GM15510 (cell line): ENCODE measurements around the gene NUP93.

Experiments
- POLR2A ChIP-seq: IDR thresholded peaks from 3 replicates; pipeline ENCODE4 v1.6.1; 2011; ENCODE audit warnings: borderline replicate concordance; ENCODE audit not compliant: insufficient read length; ENCODE audit errors: extremely low read depth

The NUP93 gene

GRCh38 chr16:56870276-56870888 lies 140.5 kb downstream of the NUP93 start:
- no peak for TF ChIP-seq POLR2A

DNA sequence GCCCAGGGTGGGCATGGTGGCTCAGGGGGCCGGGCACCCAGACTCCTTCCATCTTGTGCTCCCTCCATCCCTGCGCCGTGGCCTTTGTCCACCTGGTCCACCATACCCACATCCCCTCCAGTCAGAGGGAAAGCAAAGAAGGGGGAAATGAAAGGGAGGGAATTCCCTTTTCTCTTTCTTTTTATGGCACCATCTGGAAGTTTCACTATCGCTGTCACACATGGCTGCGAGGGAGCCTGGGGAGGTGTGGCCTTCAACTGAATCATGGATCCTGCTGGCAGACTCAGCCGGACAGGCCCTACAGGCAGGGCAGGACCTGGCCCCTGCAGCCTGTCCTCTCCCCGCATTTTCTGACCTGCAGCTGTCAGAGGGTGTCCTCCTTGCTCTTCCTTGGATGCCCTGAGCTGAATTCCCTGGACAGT lies 141.3 kb downstream of the NUP93 start:
- no peak for TF ChIP-seq POLR2A

GRCh38 chr16:56872863-56873391 lies 143.0 kb downstream of the NUP93 start:
- TF ChIP-seq POLR2A, result no peak

DNA sequence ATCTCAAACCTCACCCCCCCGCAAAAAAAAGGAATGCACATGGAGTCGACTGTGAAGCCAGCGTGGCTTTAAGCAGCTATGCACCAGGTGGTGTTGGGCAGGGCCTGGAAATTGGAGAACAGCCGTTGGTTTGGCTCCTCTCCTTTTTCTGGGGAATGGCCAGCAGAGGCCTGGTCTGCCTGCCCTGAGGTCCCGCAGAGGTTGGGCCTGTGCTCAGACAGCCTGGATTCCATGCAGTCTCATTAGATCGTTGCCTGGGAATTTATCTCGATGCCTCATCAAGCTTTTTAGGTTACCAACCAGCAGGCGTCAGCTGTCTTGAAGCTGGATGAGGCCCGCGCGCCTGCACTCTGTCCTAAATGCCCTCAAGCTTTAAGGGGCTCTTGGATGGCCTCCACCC lies 144.9 kb downstream of the NUP93 start:
- TF ChIP-seq POLR2A, result no peak

DNA sequence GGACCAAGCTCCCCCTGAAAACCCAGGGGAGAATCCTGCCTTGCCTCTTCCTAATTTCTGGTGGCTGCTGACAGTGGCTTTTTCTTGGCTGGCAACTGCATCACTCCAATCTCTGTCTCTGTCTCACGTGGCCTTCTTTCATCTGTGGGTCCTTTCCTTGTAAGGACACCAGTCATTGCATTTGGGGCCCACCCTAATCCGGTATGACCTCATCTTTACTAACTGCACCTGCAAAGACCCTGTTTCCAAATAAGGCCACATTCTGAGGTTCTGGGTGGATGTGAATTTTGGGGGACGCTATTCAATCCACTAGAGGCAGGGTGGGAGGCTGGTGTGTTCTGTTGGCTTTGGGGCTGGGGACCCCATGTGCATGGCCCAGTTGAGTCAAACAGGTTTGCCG lies 146.1 kb downstream of the NUP93 start:
- no peak for TF ChIP-seq POLR2A

DNA sequence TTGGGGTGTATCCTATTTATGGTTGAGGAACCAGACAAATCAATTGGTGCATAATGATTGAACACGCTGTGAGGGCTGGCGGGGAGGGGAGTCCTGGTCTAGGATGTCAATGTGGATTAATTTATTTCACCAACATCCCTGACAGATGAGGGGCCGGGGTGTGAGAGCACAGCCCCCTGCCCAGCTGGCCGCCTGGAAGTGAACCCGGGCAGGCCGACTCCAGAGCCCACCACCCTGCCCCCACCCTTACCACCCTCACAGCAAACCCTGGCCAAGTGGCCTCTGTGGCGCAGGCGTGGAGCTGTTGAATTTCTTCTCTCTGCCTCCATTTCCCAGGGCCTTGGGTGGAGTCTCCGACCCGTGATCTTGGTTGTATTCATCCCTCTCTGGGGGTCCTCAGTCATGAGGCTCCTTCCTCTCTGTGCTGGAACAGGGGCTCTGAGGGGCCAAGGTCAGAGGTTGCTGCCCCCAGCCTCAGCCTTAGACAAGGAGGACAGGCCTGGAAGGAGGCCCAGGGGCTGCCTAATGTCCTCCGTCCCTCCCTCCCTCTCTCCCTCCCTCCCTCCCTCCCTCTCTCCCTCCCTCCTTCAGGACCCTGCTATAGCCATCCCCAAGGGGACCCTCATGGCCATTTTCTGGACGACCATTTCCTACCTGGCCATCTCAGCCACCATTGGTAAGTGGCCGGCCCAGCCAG lies 147.7 kb downstream of the NUP93 start:
- no peak for TF ChIP-seq POLR2A

GRCh38 chr16:56878282-56878854 lies 148.4 kb downstream of the NUP93 start:
- no peak for TF ChIP-seq POLR2A

DNA sequence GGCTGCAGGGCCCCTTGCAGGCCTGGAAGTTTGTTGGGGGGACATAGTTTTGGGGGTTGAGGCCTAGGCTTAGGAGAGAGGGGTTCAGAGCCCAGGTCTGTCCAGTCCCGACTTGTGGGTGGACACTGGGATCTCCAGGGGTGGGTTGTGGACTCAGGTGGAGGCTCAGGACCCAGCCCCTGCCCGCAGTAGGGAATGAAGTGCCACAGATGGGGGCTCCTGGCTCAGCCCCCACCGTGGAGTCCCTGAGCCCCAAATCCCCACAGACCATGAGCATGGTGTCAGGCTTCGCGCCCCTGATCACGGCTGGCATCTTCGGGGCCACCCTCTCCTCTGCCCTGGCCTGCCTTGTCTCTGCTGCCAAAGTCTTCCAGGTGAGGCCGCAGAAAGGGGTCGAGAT lies 149.3 kb downstream of the NUP93 start:
- TF ChIP-seq POLR2A, result no peak

GRCh38 chr16:56880176-56880575 lies 150.2 kb downstream of the NUP93 start:
- no peak for TF ChIP-seq POLR2A

DNA sequence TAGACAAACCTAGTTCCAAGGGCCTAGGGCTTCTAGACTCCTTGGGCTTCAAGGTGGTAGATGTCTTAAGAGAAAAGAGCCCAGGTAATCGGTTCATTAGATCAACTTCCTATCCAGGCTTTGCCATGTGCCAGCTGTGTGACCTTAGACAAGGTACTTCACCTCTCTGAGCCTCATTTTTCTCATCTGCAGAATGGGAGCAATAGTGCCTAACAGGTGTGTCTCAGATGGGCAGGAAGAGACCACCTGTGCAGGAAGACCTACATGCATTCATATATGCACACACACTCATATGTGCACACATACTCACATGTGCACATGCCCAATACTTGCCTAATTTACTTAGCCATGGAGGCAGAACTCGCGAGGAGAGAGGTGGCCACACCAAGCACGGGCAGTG lies 150.8 kb downstream of the NUP93 start:
- TF ChIP-seq POLR2A, result no peak

- TF ChIP-seq POLR2A, result no peak
Measured at GRCh38 chr16:56882077-56882800, 152.3 kb downstream of the NUP93 start.

DNA sequence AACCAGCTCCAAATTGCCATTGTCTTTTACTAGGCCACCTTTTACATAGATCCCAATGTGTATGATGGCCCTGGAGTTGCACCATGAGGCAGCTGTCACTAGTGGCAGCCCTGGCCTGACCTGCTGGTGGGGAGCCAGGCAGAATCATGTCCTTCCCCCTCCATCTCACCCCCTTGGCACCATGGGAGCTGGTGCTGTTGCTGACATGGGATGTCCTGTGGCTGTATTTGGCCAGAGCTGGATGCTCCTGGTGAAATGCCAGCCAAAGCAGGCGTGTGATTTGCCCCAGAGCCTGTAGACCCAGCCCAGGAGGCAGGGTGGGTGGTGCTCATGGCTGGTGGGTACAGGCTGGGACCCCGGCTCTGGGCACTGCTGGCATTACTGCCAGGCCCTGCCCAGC lies 153.7 kb downstream of the NUP93 start:
- TF ChIP-seq POLR2A, result no peak

DNA sequence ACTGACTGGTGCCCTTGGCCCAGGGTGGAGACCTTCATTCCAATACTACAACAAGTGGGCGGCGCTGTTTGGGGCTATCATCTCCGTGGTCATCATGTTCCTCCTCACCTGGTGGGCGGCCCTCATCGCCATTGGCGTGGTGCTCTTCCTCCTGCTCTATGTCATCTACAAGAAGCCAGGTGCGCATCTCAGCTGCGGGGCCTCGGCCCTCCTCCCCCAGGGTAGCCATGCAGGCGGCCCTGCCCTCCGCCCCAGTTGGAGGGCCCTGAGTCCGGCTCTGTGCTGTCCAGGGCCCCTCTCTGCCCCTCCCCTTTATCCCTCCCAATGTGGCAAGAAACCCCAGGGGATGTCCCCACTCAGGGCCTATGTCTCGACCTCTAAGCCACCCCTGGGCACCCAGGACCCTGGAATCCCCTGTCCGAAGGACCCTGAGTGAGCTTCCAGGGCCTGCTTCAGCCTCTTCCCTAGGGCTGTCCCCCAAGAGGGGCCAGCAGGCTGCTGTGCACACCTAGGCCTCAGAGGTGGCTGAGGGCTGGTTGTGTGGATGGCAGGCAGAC lies 154.2 kb downstream of the NUP93 start:
- no peak for TF ChIP-seq POLR2A

DNA sequence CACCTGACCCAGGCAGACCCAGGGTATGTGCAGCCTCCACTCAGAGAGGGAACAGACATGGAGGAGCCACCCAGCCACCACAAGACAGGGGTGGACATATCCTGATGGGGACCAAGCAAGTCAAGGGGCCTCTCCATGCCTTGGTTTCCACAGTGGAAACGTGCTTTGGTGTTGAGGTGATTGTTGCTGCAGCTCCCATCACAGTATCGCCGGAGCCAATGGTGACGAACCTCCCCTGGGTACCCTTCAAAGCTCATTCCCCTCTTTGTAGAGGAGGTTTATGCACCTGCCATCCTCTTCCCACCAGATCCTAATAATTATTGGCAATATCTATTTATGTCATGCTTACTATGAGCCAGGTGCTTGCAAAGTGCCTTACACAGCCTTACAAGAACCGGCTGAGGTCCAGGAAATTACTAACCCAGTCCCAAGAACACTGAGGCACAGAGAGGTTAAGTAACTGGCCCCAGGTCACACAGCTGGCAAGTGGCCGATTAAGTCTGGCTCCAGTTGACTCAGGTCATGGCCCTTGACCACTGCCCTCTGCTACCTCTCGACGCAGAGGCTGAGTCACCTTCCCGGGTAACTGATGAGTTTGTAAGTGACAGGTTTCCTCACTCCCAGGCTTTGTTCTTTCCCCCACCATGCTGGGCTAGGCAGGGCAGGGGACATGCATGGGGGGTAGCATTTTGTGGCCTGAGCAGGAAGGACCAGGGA lies 155.7 kb downstream of the NUP93 start:
- TF ChIP-seq POLR2A, result no peak
